Stimulated activated effector memory CD8-positive, alpha-beta T cell treated with anti-CD3 and anti-CD28 coated beads, Interleukin-12 subunit alpha, Interleukin-12 subunit beta, amount 100 ng/mL, for 72 hours (primary cell): ENCODE data around the gene ZNF474.

Experiments used
- ATAC-seq: fragments of 150-1000 bp; cut with Tn5 transposase; 2 replicates; pipeline ENCODE4 v1.10.0; 2021
- DNase-seq, 2 donors: peaks; one replicate each; pipeline ENCODE4 v3.0.0; 2021 to 2022; ENCODE audit warnings: low spot score in 2 of 2
- H3K27ac Mint-ChIP-seq: one replicate; pipeline ENCODE4 v1.8.0; 2022; ENCODE audit warnings: mild to moderate bottlenecking, mixed read lengths
- H3K36me3 Mint-ChIP-seq: one replicate; pipeline ENCODE4 v1.8.0; 2022; ENCODE audit warnings: mild to moderate bottlenecking, mixed read lengths
- H3K4me1 Mint-ChIP-seq: one replicate; pipeline ENCODE4 v1.8.0; 2022; ENCODE audit warnings: mixed read lengths
- H3K4me3 Mint-ChIP-seq: one replicate; pipeline ENCODE4 v1.8.0; 2022; ENCODE audit warnings: mild to moderate bottlenecking, mixed read lengths
- H3K9me3 Mint-ChIP-seq: one replicate; pipeline ENCODE4 v1.8.0; 2022; ENCODE audit warnings: mixed read lengths

The ZNF474 gene

GRCh38 chr5:122202952-122203351, 73.6 kb downstream of the ZNF474 start:
- Mint-ChIP-seq H3K4me3 (no peak overlapping the region), H3K36me3 (no peaks in the 10 kb centered on the region), H3K27ac (no peak overlapping the region), H3K4me1 (no peaks in the 10 kb centered on the region), H3K9me3 (peaks cover 6% of the 10 kb centered on the region)
- no peak for DNase-seq
- ATAC-seq: no peak
